Measurements from ENCODE around the gene IL18RAP. TPM values are rescaled to one million over a fixed set of nuclear protein-coding genes. Genes with fewer than 3 reads are reported as not detected.
A peak's percentile ranks its signal among the peaks of the same experiment; 100 is the strongest.

The IL18RAP gene
- total and polyA plus RNA-seq, 2 donors (not counting 3 experiments of a cell fraction or from before 2014, with no cell fraction given) = 0.03 TPM; not detected in 1

- intact Hi-C loops (cut with micrococcal nuclease) (no loop called here), dilution Hi-C loops (cut with MboI; ENCODE audit: extremely low pct_ligation_motif_present, low sequenced_read_pairs) (no loop called here)
- DNase-seq (ENCODE audit: low read depth, low spot score) (peak; percentile 21), FAIRE-seq (peak; percentile 24)
- H3K27ac ChIP-seq (ENCODE audit: insufficient read depth, low read depth, low read length) = no peak overlapping the region
- no peak overlapping the region for H2AFZ ChIP-seq (ENCODE audit: low read depth, low read length)
- no TSS peak for BruUV-seq (replicated peaks)
- no peaks in the 10 kb centered on the region for H3K79me2 ChIP-seq (ENCODE audit: control insufficient read depth, insufficient read depth, low read length)
- H4K20me1 ChIP-seq (replicated peaks; ENCODE audit: control insufficient read depth, extremely low read depth, insufficient read depth, low read length) = no peaks in the 10 kb centered on the region
- no peaks in the 10 kb centered on the region for H3K27me3 ChIP-seq (ENCODE audit: control insufficient read depth in 2 of 2, insufficient read depth in 2 of 2, low read length in 2 of 2)
- no peaks in the 10 kb centered on the region for H3K4me1 ChIP-seq (ENCODE audit: control insufficient read depth, extremely low read depth, insufficient read depth, low read length)
- H3K4me2 ChIP-seq (ENCODE audit: insufficient read depth, low read length) = no peak overlapping the region
- no peak overlapping the region for H3K9ac ChIP-seq (replicated peaks; ENCODE audit: extremely low read depth, insufficient read depth, low read length)
- no peaks in the 10 kb centered on the region for H3K9me3 ChIP-seq (replicated peaks; ENCODE audit: control insufficient read depth, insufficient read depth, low read length)
- TF ChIP-seq GATA2 (IDR thresholded peaks at IDR 0.05; ENCODE audit: insufficient read depth, insufficient read length, low read depth, low read length) (peak; percentile 7), EZH2 (IDR thresholded peaks at IDR 0.05; ENCODE audit: borderline replicate concordance, low read depth, low read length, severe bottlenecking) (no peak)
- H3K36me3 ChIP-seq (ENCODE audit: control insufficient read depth in 2 of 2, extremely low read depth in 1 of 2, insufficient read depth in 2 of 2, low read length in 2 of 2) = no peaks in the 10 kb centered on the region
- H3K9me1 ChIP-seq (replicated peaks; ENCODE audit: control insufficient read depth, extremely low read depth, insufficient read depth, low read length) = no peaks in the 10 kb centered on the region
- no peak overlapping the region for H3K4me3 ChIP-seq (replicated peaks in 1 of 3; ENCODE audit: insufficient read depth in 1 of 3, low read depth in 1 of 3, low read length in 3 of 3)
- ChIA-PET POLR2A (no interaction called here), CTCF (interaction anchor here (0.7 to 1.2 kb wide), 2 partner anchors 36 to 151 kb away, joined by 3 to 4 read pairs; no protein-coding TSS in a partner anchor)
Measured at GRCh38 chr2:102391565-102391964, 31.4 kb upstream of the IL18RAP start.

GRCh38 chr2:102392096-102392495 is 30.9 kb upstream of the IL18RAP start:
- TF ChIP-seq JUN (IDR thresholded peaks at IDR 0.05; ENCODE audit: borderline replicate concordance, insufficient read depth, insufficient read length, low read depth) = no peak
- TF ChIP-seq MAX (IDR thresholded peaks at IDR 0.05; ENCODE audit: insufficient read depth, insufficient read length) = no peak
- TF ChIP-seq POLR2A (IDR thresholded peaks at IDR 0.05; ENCODE audit: low read depth, low read length) = no peak
- no peak for TF ChIP-seq GATA2 (IDR thresholded peaks at IDR 0.05; ENCODE audit: insufficient read depth, insufficient read length, low read depth, low read length)
- no peak for TF ChIP-seq CTCF (IDR thresholded peaks at IDR 0.05; ENCODE audit: extremely low read depth in 1 of 2, insufficient read depth in 1 of 2, low read depth in 1 of 2, low read length in 2 of 2)
- no peak for TF ChIP-seq EZH2 (IDR thresholded peaks at IDR 0.05; ENCODE audit: borderline replicate concordance, low read depth, low read length, severe bottlenecking)
- no peak for TF ChIP-seq MYC (IDR thresholded peaks at IDR 0.05; ENCODE audit: low read depth, low read length)
- TF ChIP-seq POLR2AphosphoS5 (IDR thresholded peaks at IDR 0.05; ENCODE audit: insufficient read depth, low read depth, low read length) = no peak
- TF ChIP-seq FOS (IDR thresholded peaks at IDR 0.05; ENCODE audit: borderline replicate concordance, insufficient read depth, low read length) = no peak
- H3K27ac ChIP-seq (ENCODE audit: insufficient read depth, low read depth, low read length) = no peak overlapping the region
- H2AFZ ChIP-seq (ENCODE audit: low read depth, low read length) = no peak overlapping the region
- intact Hi-C loops (cut with micrococcal nuclease) (no loop called here), dilution Hi-C loops (cut with MboI; ENCODE audit: extremely low pct_ligation_motif_present, low sequenced_read_pairs) (no loop called here)
- FAIRE-seq (no peak), DNase-seq (ENCODE audit: low read depth, low spot score) (no peak)
- ChIA-PET POLR2A (no interaction called here), CTCF (interaction anchor here (0.7 to 1.2 kb wide), 2 partner anchors 36 to 372 kb away, joined by 3 to 4 read pairs; no protein-coding TSS in a partner anchor)
- no peaks in the 10 kb centered on the region for H3K9me3 ChIP-seq (replicated peaks; ENCODE audit: control insufficient read depth, insufficient read depth, low read length)
- no peaks in the 10 kb centered on the region for H3K4me1 ChIP-seq (ENCODE audit: control insufficient read depth, extremely low read depth, insufficient read depth, low read length)
- H3K36me3 ChIP-seq (ENCODE audit: control insufficient read depth in 2 of 2, extremely low read depth in 1 of 2, insufficient read depth in 2 of 2, low read length in 2 of 2) = no peaks in the 10 kb centered on the region
- no peak overlapping the region for H3K4me3 ChIP-seq (replicated peaks in 1 of 3; ENCODE audit: insufficient read depth in 1 of 3, low read depth in 1 of 3, low read length in 3 of 3)
- no peaks in the 10 kb centered on the region for H4K20me1 ChIP-seq (replicated peaks; ENCODE audit: control insufficient read depth, extremely low read depth, insufficient read depth, low read length)
- BruUV-seq (replicated peaks) = no TSS peak
- no peaks in the 10 kb centered on the region for H3K9me1 ChIP-seq (replicated peaks; ENCODE audit: control insufficient read depth, extremely low read depth, insufficient read depth, low read length)
- H3K27me3 ChIP-seq (ENCODE audit: control insufficient read depth in 2 of 2, insufficient read depth in 2 of 2, low read length in 2 of 2) = no peaks in the 10 kb centered on the region
- H3K4me2 ChIP-seq (ENCODE audit: insufficient read depth, low read length) = no peak overlapping the region
- H3K9ac ChIP-seq (replicated peaks; ENCODE audit: extremely low read depth, insufficient read depth, low read length) = no peak overlapping the region
- H3K79me2 ChIP-seq (ENCODE audit: control insufficient read depth, insufficient read depth, low read length) = no peaks in the 10 kb centered on the region

All from endothelial cell of umbilical vein (primary cell).